AG09319 (cell line): Measurements from ENCODE around the gene HOXA6.

Experiments
- DNase-seq: peaks from one replicate; pipeline ENCODE4 v3.0.0-alpha.2; 2010; ENCODE audit warnings: low read depth; ENCODE audit errors: extremely low read depth
- CTCF ChIP-seq: IDR thresholded peaks from 2 replicates; pipeline ENCODE4 v1.5.1; 2011; ENCODE audit warnings: low read depth, mild to moderate bottlenecking, inconsistent platforms, low read length, moderate library complexity

Gene HOXA6

GRCh38 chr7:27178366-27178765 lies 30.8 kb upstream of the HOXA6 start:
- TF ChIP-seq CTCF, result no peak
- DNase-seq, result no peak

- no peak for TF ChIP-seq CTCF
- no peak for DNase-seq
These were observed 30.3 kb upstream of the HOXA6 start for GRCh38 chr7:27177795-27178320.

- no peak for DNase-seq
- no peak for TF ChIP-seq CTCF
These were observed 29.6 kb upstream of the HOXA6 start for GRCh38 chr7:27176962-27177794.

GRCh38 chr7:27176524-27176845 lies 28.9 kb upstream of the HOXA6 start:
- DNase-seq, result no peak
- TF ChIP-seq CTCF, result no peak

- TF ChIP-seq CTCF, result no peak
- no peak for DNase-seq
These were observed 28.3 kb upstream of the HOXA6 start for GRCh38 chr7:27175626-27176523.

GRCh38 chr7:27174874-27175625 lies 27.5 kb upstream of the HOXA6 start:
- TF ChIP-seq CTCF, result no peak
- DNase-seq, result no peak
